Left ventricle myocardium inferior (tissue), 1 donor: ENCODE data around the gene SAA1. TPM values are rescaled to one million over a fixed set of nuclear protein-coding genes. Genes with fewer than 3 reads are reported as not detected.
A peak's percentile ranks its signal among the peaks of the same experiment; 100 is the strongest.

Source experiments
- DNase-seq: peaks from one replicate; pipeline ENCODE4 v3.0.0-alpha.2; 2020
- H3K27ac ChIP-seq: fragments of 200-600 bp; replicated peaks from 2 replicates; pipeline ENCODE4 v1.8.0; 2021
- H3K27me3 ChIP-seq: fragments of 200-600 bp; 2 replicates; pipeline ENCODE4 v1.8.0; 2021; ENCODE audit warnings: low read depth
- H3K36me3 ChIP-seq: fragments of 200-600 bp; 2 replicates; pipeline ENCODE4 v1.8.0; 2021
- H3K4me1 ChIP-seq: fragments of 200-600 bp; 2 replicates; pipeline ENCODE4 v1.8.0; 2021
- H3K4me3 ChIP-seq: fragments of 200-600 bp; 2 replicates; pipeline ENCODE4 v1.8.0; 2021; ENCODE audit warnings: mild to moderate bottlenecking, moderate library complexity
- H3K9me3 ChIP-seq: fragments of 200-600 bp; replicated peaks from 2 replicates; pipeline ENCODE4 v1.8.0; 2021
- CTCF ChIP-seq: fragments of 200-600 bp; IDR thresholded peaks from 2 replicates; pipeline ENCODE4 v1.8.0; 2021; ENCODE audit warnings: antibody characterized with exemption, mild to moderate bottlenecking, borderline replicate concordance
- intact Hi-C: fragments of 100-400 bp; cut with micrococcal nuclease; formaldehyde crosslinking; loops from one replicate; pipeline ENCODE4 v1.11.0; 2022
- total RNA-seq: library from RNA; stranded (reverse); fragmentation: NEBNext Ultra II Directional; extraction: Animal tissue kit (Norgen Biotek cat#: 25700); gene quantifications from one replicate; pipeline ENCODE4 v1.2.1, GENCODE V29; 2021
- donor health status: DM: no; HTN: yes; CAD: no; lungs with severe emphysema.

Gene SAA1
- total RNA-seq, 1 donor from 2014 or later = not detected

DNA sequence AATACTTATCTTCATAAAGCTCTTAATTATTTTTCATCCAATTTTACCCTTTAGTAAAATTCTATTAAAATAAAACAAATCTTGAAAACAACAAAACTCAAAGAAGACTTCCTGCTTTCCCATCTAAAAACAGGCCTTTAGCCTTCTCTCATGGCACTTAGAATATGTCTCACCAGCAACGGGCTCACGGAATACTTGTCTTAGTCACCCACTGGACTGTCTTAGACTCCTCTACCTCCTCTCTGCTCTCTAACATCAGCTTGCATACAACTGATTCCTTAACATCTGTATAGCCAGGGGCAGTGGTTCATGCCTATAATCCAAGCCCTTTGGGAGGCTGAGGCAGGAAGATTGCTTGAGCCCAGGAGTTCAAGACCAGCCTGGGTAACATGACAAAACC is 42.2 kb downstream of the SAA1 start:
- intact Hi-C loops = loop anchor here (10.0 kb wide), 1 partner anchor 177 kb away; no protein-coding TSS in a partner anchor
- Histone ChIP-seq H3K4me3 (no peak overlapping the region), H3K27me3 (no peaks in the 10 kb centered on the region), H3K27ac (no peak overlapping the region), H3K9me3 (no peaks in the 10 kb centered on the region), H3K36me3 (peaks cover 83% of the 10 kb centered on the region), H3K4me1 (peaks cover 9% of the 10 kb centered on the region)
- TF ChIP-seq CTCF = no peak
- no peak for DNase-seq

DNA sequence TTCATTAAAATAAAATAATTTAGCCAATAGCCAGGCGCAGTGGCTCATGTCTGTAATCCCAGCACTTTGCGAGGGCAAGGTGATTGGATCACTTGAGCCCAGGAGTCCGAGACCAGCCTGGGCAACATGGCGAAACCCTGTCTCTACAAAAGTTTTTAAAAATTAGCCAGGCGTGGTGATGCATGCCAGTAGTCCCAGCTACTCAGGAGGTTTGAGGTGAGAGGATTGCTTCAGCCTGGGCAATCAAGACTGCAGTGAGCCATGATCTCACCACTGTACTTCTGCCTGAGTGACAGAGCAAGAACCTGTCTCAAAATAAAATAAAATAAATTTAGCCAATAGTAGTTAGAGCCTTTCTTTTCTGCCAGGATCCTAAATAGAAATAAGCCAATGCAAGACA is 43.6 kb downstream of the SAA1 start:
- Histone ChIP-seq H3K4me1 (peaks cover 21% of the 10 kb centered on the region), H3K36me3 (peaks cover 68% of the 10 kb centered on the region), H3K27me3 (no peaks in the 10 kb centered on the region), H3K9me3 (no peaks in the 10 kb centered on the region), H3K4me3 (no peak overlapping the region), H3K27ac (no peak overlapping the region)
- intact Hi-C loops = loop anchor here (10.0 kb wide), 1 partner anchor 175 kb away; no protein-coding TSS in a partner anchor
- no peak for DNase-seq
- no peak for TF ChIP-seq CTCF

DNA sequence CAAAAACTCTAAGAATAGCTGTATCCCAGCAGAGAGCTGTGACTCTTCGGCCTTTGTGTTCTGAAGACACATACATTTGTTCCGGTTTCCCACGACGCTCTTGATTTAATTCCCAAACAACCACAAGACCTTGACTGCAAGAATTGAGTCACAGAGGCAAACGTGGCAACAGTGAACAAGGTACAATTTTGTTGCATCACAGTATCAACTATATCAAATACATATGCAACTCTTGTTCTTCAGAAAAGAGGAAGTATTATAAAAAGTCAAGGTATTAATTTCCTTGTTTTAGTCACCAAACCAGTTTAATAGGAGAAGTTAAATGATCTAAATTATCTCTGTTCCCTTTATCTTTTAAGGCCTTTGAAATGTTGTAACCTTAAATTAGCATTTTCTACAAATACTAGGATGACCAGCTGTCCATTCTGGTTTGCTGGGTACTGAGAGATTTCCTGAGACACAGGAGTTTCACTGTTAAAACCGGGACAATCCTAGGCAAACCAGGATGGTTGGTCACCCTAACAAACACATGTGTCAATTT is 44.8 kb downstream of the SAA1 start:
- peaks cover 61% of the 10 kb centered on the region for H3K36me3 ChIP-seq
- H3K27me3 ChIP-seq = no peaks in the 10 kb centered on the region
- no peak overlapping the region for H3K27ac ChIP-seq
- intact Hi-C loops = no loop called here
- no peak for TF ChIP-seq CTCF
- H3K4me3 ChIP-seq = no peak overlapping the region
- H3K9me3 ChIP-seq = no peaks in the 10 kb centered on the region
- H3K4me1 ChIP-seq = peaks cover 30% of the 10 kb centered on the region
- no peak for DNase-seq

DNA sequence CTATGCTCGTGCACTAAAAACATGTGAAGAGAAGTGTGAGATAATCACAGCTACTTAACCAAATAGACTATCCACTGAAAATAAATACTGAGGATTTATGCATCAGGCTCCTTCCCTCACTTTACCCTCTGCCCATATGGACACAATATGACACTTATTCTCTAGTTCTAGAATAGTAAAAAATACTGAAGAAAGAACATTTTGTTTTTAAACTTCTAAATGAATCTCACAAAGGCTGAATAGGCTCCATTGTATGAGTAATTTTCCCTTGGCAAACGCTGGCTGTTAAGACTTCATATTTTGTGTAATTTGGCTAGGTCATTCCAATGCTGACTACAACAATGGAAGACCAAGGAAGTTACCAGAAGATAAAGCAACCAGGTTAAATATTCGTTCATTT is 45.9 kb downstream of the SAA1 start:
- Histone ChIP-seq H3K9me3 (no peaks in the 10 kb centered on the region), H3K27me3 (no peaks in the 10 kb centered on the region), H3K4me3 (no peak overlapping the region), H3K4me1 (peaks cover 30% of the 10 kb centered on the region), H3K36me3 (peaks cover 52% of the 10 kb centered on the region), H3K27ac (peak overlapping the region; percentile 32)
- intact Hi-C loops = no loop called here
- no peak for TF ChIP-seq CTCF
- DNase-seq = no peak

DNA sequence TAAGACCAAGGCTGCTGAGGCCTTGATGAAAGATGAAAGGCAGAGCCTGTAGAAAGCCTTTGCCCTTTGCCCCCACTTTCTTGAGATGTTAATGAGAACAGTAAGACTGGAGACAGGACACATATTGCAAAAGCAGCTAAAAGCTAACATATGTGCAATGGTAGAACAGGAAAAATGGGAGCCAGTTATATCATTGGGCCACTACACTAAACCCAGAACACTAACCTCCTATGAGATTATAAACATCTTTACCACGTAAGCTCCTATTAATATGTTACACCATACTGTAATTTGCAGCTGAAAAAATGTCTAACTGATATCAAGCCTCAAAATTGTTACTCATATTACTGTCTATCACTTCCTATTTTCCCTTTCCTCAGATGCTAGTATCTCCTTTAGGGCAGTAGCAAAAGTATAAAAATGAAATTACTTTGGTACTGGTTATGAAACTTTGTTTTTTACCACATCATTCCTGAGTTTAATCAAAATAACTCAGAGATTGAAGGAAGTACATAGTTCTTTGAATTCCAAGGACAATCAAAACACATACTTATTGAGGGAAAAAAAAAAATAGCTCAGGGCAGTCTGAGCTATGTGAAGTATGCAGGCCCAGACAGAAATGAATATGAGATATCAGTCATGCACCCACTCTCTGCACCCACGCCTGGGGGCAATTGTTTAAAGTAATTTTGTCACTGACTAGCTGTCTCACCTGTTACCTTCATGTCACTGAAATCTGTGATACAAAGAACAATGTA is 46.8 kb downstream of the SAA1 start:
- Histone ChIP-seq H3K27me3 (no peaks in the 10 kb centered on the region), H3K27ac (peak overlapping the region; percentile 24), H3K9me3 (no peaks in the 10 kb centered on the region), H3K4me1 (peaks cover 30% of the 10 kb centered on the region), H3K36me3 (peaks cover 43% of the 10 kb centered on the region), H3K4me3 (no peak overlapping the region)
- intact Hi-C loops = no loop called here
- no peak for DNase-seq
- TF ChIP-seq CTCF = no peak
